Lower lobe of right lung (tissue), 2 donors: ENCODE data around the gene BHLHE41. TPM values are rescaled to one million over a fixed set of nuclear protein-coding genes. Genes with fewer than 3 reads are reported as not detected.

ENCODE experiments used
- ATAC-seq, 2 donors: fragments of 200-7000 bp; cut with Tn5 transposase; one replicate each; pipeline ENCODE4 v1.9.1; 2020 to 2022; ENCODE audit warnings: mild to moderate bottlenecking in 2 of 2, moderate library complexity in 2 of 2
- DNase-seq: peaks from one replicate; pipeline ENCODE4 v3.0.0-alpha.2; 2020
- H3K27ac ChIP-seq: fragments of 200-600 bp; one replicate; pipeline ENCODE4 v1.8.0; 2022
- H3K27me3 ChIP-seq: fragments of 200-600 bp; one replicate; pipeline ENCODE4 v1.8.0; 2022; ENCODE audit warnings: low read depth
- H3K36me3 ChIP-seq: fragments of 200-600 bp; one replicate; pipeline ENCODE4 v1.8.0; 2022; ENCODE audit warnings: mild to moderate bottlenecking
- H3K4me1 ChIP-seq: fragments of 200-600 bp; one replicate; pipeline ENCODE4 v1.8.0; 2022
- H3K4me3 ChIP-seq: fragments of 200-600 bp; one replicate; pipeline ENCODE4 v1.8.0; 2022; ENCODE audit warnings: mild to moderate bottlenecking
- H3K9me3 ChIP-seq: fragments of 200-600 bp; one replicate; pipeline ENCODE4 v1.8.0; 2022
- CTCF ChIP-seq: fragments of 200-600 bp; IDR thresholded peaks from one replicate; pipeline ENCODE4 v1.8.0; 2022; ENCODE audit warnings: antibody characterized with exemption, mild to moderate bottlenecking
- intact Hi-C: fragments of 100-400 bp; cut with DNase I; formaldehyde crosslinking; loops from one replicate; pipeline ENCODE4 v1.11.0; 2022
- total RNA-seq: library from RNA; stranded (reverse); fragmentation: NEBNext Ultra II Directional; extraction: Animal tissue kit (Norgen Biotek cat#: 25700); gene quantifications from one replicate; pipeline ENCODE4 v1.2.1, GENCODE V29; 2021
- donor health status: DM: no; HTN: yes; CAD: no; lungs with severe emphysema.

BHLHE41 gene
- total RNA-seq, 1 donor from 2014 or later = 125 TPM

- no peak for TF ChIP-seq CTCF
- ATAC-seq (peak in 1 of 2 donors; percentile 3), DNase-seq (no peak)
- no peaks in the 10 kb centered on the region for H3K9me3 ChIP-seq
- H3K27me3 ChIP-seq = no peaks in the 10 kb centered on the region
- H3K27ac ChIP-seq = peak overlapping the region; percentile 83
- no peaks in the 10 kb centered on the region for H3K36me3 ChIP-seq
- intact Hi-C loops = no loop called here
- peak overlapping the region; percentile 54 for H3K4me3 ChIP-seq
- peaks cover 19% of the 10 kb centered on the region for H3K4me1 ChIP-seq
Measured at GRCh38 chr12:26113181-26113654, 11.6 kb downstream of the BHLHE41 start.

- intact Hi-C loops = no loop called here
Measured at GRCh38 chr12:26112703-26113147, 12.1 kb downstream of the BHLHE41 start.

GRCh38 chr12:26112232-26112631, 12.6 kb downstream of the BHLHE41 start:
- TF ChIP-seq CTCF = no peak
- peaks cover 19% of the 10 kb centered on the region for H3K4me1 ChIP-seq
- no peaks in the 10 kb centered on the region for H3K36me3 ChIP-seq
- no peak overlapping the region for H3K4me3 ChIP-seq
- no peak for ATAC-seq
- intact Hi-C loops = no loop called here
- no peaks in the 10 kb centered on the region for H3K9me3 ChIP-seq
- no peak overlapping the region for H3K27ac ChIP-seq
- H3K27me3 ChIP-seq = no peaks in the 10 kb centered on the region
- DNase-seq = no peak

More at GRCh38 chr12:26112703-26113147, 12.1 kb downstream of the BHLHE41 start:
- Histone ChIP-seq H3K4me1 (peaks cover 19% of the 10 kb centered on the region), H3K36me3 (no peaks in the 10 kb centered on the region), H3K9me3 (no peaks in the 10 kb centered on the region), H3K27me3 (no peaks in the 10 kb centered on the region), H3K27ac (no peak overlapping the region), H3K4me3 (no peak overlapping the region)
- no peak for TF ChIP-seq CTCF
- no peak for DNase-seq
- no peak for ATAC-seq

GRCh38 chr12:26109343-26109881, 15.4 kb downstream of the BHLHE41 start:
- Histone ChIP-seq H3K27ac (no peak overlapping the region), H3K9me3 (no peaks in the 10 kb centered on the region), H3K4me3 (no peak overlapping the region), H3K36me3 (no peaks in the 10 kb centered on the region), H3K27me3 (no peaks in the 10 kb centered on the region), H3K4me1 (peaks cover 11% of the 10 kb centered on the region)
- intact Hi-C loops = no loop called here
- ATAC-seq (peak in 1 of 2 donors; percentile 1), DNase-seq (no peak)
- TF ChIP-seq CTCF = no peak

DNA sequence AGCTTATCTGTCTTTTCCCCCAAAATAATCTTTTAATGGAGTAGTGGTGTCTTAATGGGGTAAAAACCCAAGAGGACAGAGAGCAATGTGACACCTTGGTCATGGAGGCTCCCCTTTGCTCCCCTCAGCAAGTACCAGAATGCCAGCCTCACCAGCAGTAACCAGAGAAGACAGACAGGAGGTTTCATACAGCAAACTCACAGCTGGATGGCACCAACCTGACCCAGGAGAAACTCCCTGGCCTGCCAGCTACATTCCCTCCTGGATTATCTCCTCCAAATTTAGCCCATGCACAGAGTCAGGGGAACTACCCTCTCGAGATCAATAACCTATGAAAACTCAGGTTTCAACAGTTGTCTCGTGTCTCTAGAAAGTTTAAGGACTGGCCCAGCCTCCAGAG, 15.9 kb downstream of the BHLHE41 start:
- TF ChIP-seq CTCF = no peak
- no peaks in the 10 kb centered on the region for H3K27me3 ChIP-seq
- H3K9me3 ChIP-seq = no peaks in the 10 kb centered on the region
- H3K4me3 ChIP-seq = no peak overlapping the region
- intact Hi-C loops = no loop called here
- DNase-seq (no peak), ATAC-seq (no peak)
- no peak overlapping the region for H3K27ac ChIP-seq
- peaks cover 11% of the 10 kb centered on the region for H3K4me1 ChIP-seq
- H3K36me3 ChIP-seq = no peaks in the 10 kb centered on the region
